CD8-positive, alpha-beta memory T cell (primary cell): ENCODE data around the gene KLHL5. TPM values are rescaled to one million over a fixed set of nuclear protein-coding genes. Genes with fewer than 3 reads are reported as not detected.

ENCODE experiments used
- CTCF ChIA-PET: fragments of 350-600 bp; sonication (Branson Sonifier 250); formaldehyde crosslinking; loops from one replicate; lab custom pipeline; 2021; ENCODE audit warnings: antibody characterized with exemption; lab: Charles Lee
- POLR2A ChIA-PET: fragments of 350-600 bp; sonication (Branson Sonifier 250); formaldehyde crosslinking; loops from one replicate; lab custom pipeline; 2021; ENCODE audit warnings: antibody characterized with exemption; lab: Charles Lee
- DNase-seq, 5 donors: peaks; one replicate each; pipeline versions ENCODE4 v3.0.0 to v3.0.0-alpha.2; 2020 to 2022; ENCODE audit warnings: mixed read lengths in 1 of 5
- H3K27ac ChIP-seq: one replicate; pipeline ENCODE4 v1.7.0; 2013; ENCODE audit warnings: low read depth, mild to moderate bottlenecking, low read length, moderate library complexity
- H3K27me3 ChIP-seq: 2 replicates; pipeline ENCODE4 v1.7.0; 2013; ENCODE audit warnings: low read length, mild to moderate bottlenecking; ENCODE audit not compliant: insufficient read depth, poor library complexity, severe bottlenecking
- H3K36me3 ChIP-seq: 2 replicates; pipeline ENCODE4 v1.7.0; 2013; ENCODE audit warnings: mild to moderate bottlenecking, low read length, moderate library complexity; ENCODE audit not compliant: insufficient read depth
- H3K4me1 ChIP-seq: 2 replicates; pipeline ENCODE4 v1.7.0; 2013; ENCODE audit warnings: mild to moderate bottlenecking, low read length, moderate library complexity; ENCODE audit not compliant: insufficient read depth
- H3K4me3 ChIP-seq: 2 replicates; pipeline ENCODE4 v1.7.0; 2013; ENCODE audit warnings: mild to moderate bottlenecking, low read length
- H3K9me3 ChIP-seq: 2 replicates; pipeline ENCODE4 v1.7.0; 2013; ENCODE audit warnings: mild to moderate bottlenecking, low read length
- H3K27ac Mint-ChIP-seq, 8 donors: one replicate each; pipeline ENCODE4 v1.8.0; 2020 to 2021; ENCODE audit warnings: mixed read lengths in 8 of 8, mild to moderate bottlenecking in 6 of 8, inconsistent platforms in 3 of 8, moderate library complexity in 3 of 8
- H3K27me3 Mint-ChIP-seq, 2 donors: one replicate each; pipeline ENCODE4 v1.8.0; 2020 to 2021; ENCODE audit warnings: mixed read lengths in 2 of 2, mild to moderate bottlenecking in 1 of 2, moderate library complexity in 1 of 2
- H3K36me3 Mint-ChIP-seq, 3 donors: one replicate each; pipeline ENCODE4 v1.8.0; 2020 to 2021; ENCODE audit warnings: mixed read lengths in 3 of 3, inconsistent platforms in 1 of 3, mild to moderate bottlenecking in 1 of 3
- H3K4me1 Mint-ChIP-seq, 3 donors: one replicate each; pipeline ENCODE4 v1.8.0; 2020 to 2021; ENCODE audit warnings: mixed read lengths in 3 of 3, inconsistent platforms in 1 of 3, mild to moderate bottlenecking in 1 of 3
- H3K4me3 Mint-ChIP-seq, 7 donors: one replicate each; pipeline ENCODE4 v1.8.0; 2020 to 2021; ENCODE audit warnings: mixed read lengths in 7 of 7, mild to moderate bottlenecking in 6 of 7, moderate library complexity in 4 of 7, inconsistent platforms in 2 of 7
- H3K9me3 Mint-ChIP-seq, 5 donors: one replicate each; pipeline ENCODE4 v1.8.0; 2020 to 2022; ENCODE audit warnings: mixed read lengths in 5 of 5, mild to moderate bottlenecking in 3 of 5, moderate library complexity in 2 of 5, inconsistent platforms in 1 of 5
- polyA plus RNA-seq: library from polyadenylated mRNA; unstranded; fragments of 300-500 nt; fragmentation: Illumina TruSeq; gene quantifications from one replicate; pipeline ENCODE4 v1.2.3, GENCODE V29; 2021
- total RNA-seq, 2 experiments: library from RNA; stranded (reverse); gene quantifications; one replicate each; pipeline ENCODE4 v1.2.3, GENCODE V29; 2021

KLHL5 gene
- total and polyA plus RNA-seq, 3 experiments from 2014 or later = 8.3 to 13.0 (median 11.7) TPM

DNA sequence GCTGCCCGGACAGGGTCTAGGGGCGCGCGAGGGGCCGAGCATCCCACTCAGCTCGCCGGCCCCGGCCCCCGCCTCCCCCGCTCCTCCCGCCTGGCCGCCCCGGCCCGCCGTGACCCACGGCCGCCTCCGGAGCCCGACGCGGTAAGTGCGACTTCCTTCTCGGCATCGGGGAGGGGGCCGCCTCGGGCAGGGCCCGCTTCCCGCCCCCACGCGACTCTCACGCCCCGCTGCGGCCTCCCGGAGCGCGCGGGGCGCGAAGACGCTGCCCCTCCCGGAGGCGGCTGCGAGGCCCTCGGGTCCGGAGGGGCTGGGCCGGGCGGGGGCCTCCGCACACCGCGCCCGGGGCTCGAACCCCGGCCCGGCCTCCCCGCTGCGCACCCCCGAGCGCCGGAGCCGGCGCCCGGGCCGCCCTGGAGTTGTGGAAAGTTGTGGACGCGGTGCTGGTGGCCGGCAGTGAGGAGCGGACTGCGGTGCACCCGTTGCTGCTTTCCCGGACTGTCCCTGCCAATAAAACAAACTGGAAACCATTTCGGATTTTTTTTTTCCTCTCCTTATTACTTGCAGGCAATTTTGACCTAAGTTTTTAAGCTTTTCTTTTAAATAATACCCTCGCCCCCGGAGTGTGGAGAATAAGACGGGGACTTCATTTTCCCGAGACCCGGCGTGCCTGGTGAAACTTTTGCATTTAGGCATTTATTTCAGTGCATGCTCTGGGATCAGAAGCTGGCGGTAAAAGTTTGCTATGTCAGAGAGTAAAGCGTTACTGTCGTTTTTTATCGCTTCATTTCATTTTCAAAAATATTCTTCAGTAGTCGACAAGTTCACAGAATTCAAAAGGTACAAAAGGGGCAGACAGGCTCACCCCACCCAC, 16.8 kb upstream of the KLHL5 start:
- peak in 3 of 5 donors; percentile 21 to 54 (median 54) for DNase-seq

DNA sequence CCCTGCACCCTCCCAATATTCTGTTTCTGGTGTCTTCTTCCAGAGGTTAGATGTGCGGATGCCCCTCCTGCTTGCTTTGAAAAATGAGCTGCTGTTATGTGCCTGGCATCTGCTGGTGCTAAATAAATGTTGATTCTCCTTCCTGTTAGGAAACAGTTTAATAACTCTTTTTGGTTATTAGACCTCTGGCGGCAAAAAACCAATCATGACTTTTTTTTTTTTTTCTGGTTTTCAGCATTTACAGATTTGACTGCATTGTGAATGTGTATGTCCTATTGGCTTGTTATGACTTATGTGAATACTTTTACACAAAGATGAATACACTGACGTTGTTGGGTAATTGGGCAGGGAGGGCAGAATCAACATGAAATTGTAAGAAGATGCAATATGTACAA, 16.2 kb upstream of the KLHL5 start:
- peak in 2 of 5 donors; percentile 21 to 32 for DNase-seq
- peaks cover 0 to 3% of the 10 kb centered on the region in 2 donors for H3K27me3 Mint-ChIP-seq
- H3K27ac ChIP-seq = peak overlapping the region; percentile 72
- peaks cover 0 to 6% (median 1%) of the 10 kb centered on the region in 3 donors for H3K36me3 Mint-ChIP-seq
- H3K4me1 ChIP-seq = peaks cover 40% of the 10 kb centered on the region
- H3K27me3 ChIP-seq = no peaks in the 10 kb centered on the region
- H3K27ac Mint-ChIP-seq = peak overlapping the region; percentile 57 to 98 (median 97)
- no peaks in the 10 kb centered on the region for H3K9me3 ChIP-seq
- ChIA-PET POLR2A (interaction anchor here (0.7 to 1.4 kb wide), 3 partner anchors 11 to 413 kb away, joined by 3 to 4 read pairs (median 4); partner anchors contain the start of genes LIAS and RPL9), CTCF (interaction anchor here (0.8 to 3.5 kb wide), 9 partner anchors 15 to 148 kb away, joined by 3 to 14 read pairs (median 3); no protein-coding TSS in a partner anchor)
- no peaks in the 10 kb centered on the region for H3K36me3 ChIP-seq
- H3K4me1 Mint-ChIP-seq = peaks cover 48 to 66% (median 62%) of the 10 kb centered on the region in 3 donors
- peak overlapping the region; percentile 80 to 97 (median 94) for H3K4me3 Mint-ChIP-seq
- H3K4me3 ChIP-seq = peak overlapping the region; percentile 52
- no peaks in the 10 kb centered on the region for H3K9me3 Mint-ChIP-seq

More for the DNA sequence above, 16.8 kb upstream of the KLHL5 start:
- Mint-ChIP-seq H3K4me1 (peaks cover 48 to 60% (median 58%) of the 10 kb centered on the region in 3 donors), H3K27ac (peak overlapping the region; percentile 57 to 98 (median 97)), H3K4me3 (peak overlapping the region; percentile 80 to 97 (median 94)), H3K36me3 (peaks cover 0 to 6% (median 0%) of the 10 kb centered on the region in 3 donors), H3K9me3 (no peaks in the 10 kb centered on the region), H3K27me3 (peaks cover 0 to 3% of the 10 kb centered on the region in 2 donors)
- Histone ChIP-seq H3K36me3 (no peaks in the 10 kb centered on the region), H3K9me3 (no peaks in the 10 kb centered on the region), H3K27me3 (no peaks in the 10 kb centered on the region), H3K4me3 (peak overlapping the region; percentile 52), H3K4me1 (peaks cover 40% of the 10 kb centered on the region), H3K27ac (peak overlapping the region; percentile 72)
- ChIA-PET POLR2A (interaction anchor here (0.6 to 1.7 kb wide), 6 partner anchors 11 to 413 kb away, joined by 3 to 10 read pairs (median 4); partner anchors contain the start of genes LIAS, RPL9 and TMEM156), CTCF (interaction anchor here (0.8 to 3.5 kb wide), 9 partner anchors 15 to 147 kb away, joined by 3 to 14 read pairs (median 3); no protein-coding TSS in a partner anchor)

DNA sequence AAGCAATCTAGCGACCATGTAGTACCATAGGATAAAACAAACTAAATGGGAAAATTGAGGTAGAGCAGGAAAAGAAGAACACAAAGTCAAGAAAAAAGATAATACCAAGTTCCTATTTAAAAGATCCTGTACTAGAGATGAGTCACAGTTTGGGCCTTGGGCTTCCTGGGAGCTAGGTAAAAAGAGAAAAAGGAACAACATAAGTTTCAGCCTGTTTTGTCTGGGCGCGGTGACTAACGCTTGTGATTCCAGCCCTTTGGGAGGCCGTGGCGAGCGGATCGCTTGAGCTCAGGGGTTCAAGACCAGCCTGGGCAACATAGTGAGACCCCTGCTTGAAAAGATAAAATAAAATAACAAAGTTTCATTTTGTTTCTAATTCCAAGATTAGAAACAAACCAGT, 15.8 kb upstream of the KLHL5 start:
- peaks cover 40% of the 10 kb centered on the region for H3K4me1 ChIP-seq
- ChIA-PET CTCF (interaction anchor here (1.0 to 3.5 kb wide), 5 partner anchors 17 to 148 kb away, joined by 3 to 14 read pairs (median 3); no protein-coding TSS in a partner anchor), POLR2A (interaction anchor here (1.1 to 1.4 kb wide), 2 partner anchors 15 to 143 kb away, joined by 3 read pairs; no protein-coding TSS in a partner anchor)
- peaks cover 48 to 70% (median 63%) of the 10 kb centered on the region in 3 donors for H3K4me1 Mint-ChIP-seq
- no peaks in the 10 kb centered on the region for H3K27me3 ChIP-seq
- no peaks in the 10 kb centered on the region for H3K9me3 Mint-ChIP-seq
- H3K36me3 Mint-ChIP-seq = peaks cover 0 to 6% (median 3%) of the 10 kb centered on the region in 3 donors
- H3K27me3 Mint-ChIP-seq = peaks cover 0 to 3% of the 10 kb centered on the region in 2 donors
- peak overlapping the region; percentile 40 for H3K27ac ChIP-seq
- H3K4me3 ChIP-seq = no peak overlapping the region
- peak overlapping the region; percentile 80 to 97 (median 94) for H3K4me3 Mint-ChIP-seq
- DNase-seq = no peak
- peak overlapping the region; percentile 52 to 98 (median 96) for H3K27ac Mint-ChIP-seq
- no peaks in the 10 kb centered on the region for H3K36me3 ChIP-seq
- no peaks in the 10 kb centered on the region for H3K9me3 ChIP-seq

DNA sequence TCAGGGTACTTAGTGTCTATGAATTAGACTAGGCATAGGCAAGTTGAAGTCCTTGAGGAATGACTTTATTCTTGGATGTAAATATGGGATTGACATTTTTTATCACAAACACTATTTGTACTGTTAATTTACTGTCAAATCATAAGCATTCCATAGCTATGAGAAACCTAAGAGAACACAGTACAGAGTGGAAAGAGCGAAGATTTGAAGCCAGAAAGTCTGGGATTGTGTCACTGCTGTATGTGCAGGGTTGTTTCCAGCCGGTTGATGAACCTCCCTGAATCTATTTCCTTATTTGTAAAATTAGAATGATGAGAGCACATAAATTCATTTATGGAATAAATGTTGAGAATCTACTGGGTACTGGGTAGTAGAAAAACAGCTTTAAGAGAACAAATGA, 14.4 kb upstream of the KLHL5 start:
- no peaks in the 10 kb centered on the region for H3K36me3 ChIP-seq
- H3K27ac Mint-ChIP-seq = peak overlapping the region in 6 of 8 donors; percentile 2 to 97 (median 28)
- peaks cover 40% of the 10 kb centered on the region for H3K4me1 ChIP-seq
- H3K27me3 ChIP-seq = no peaks in the 10 kb centered on the region
- H3K4me1 Mint-ChIP-seq = peaks cover 45 to 72% (median 65%) of the 10 kb centered on the region in 3 donors
- H3K9me3 Mint-ChIP-seq = no peaks in the 10 kb centered on the region
- peaks cover 0 to 3% of the 10 kb centered on the region in 2 donors for H3K27me3 Mint-ChIP-seq
- H3K36me3 Mint-ChIP-seq = peaks cover 0 to 6% (median 3%) of the 10 kb centered on the region in 3 donors
- H3K4me3 Mint-ChIP-seq = peak overlapping the region in 3 of 7 donors; percentile 32 to 71 (median 41)
- H3K9me3 ChIP-seq = no peaks in the 10 kb centered on the region
- H3K27ac ChIP-seq = no peak overlapping the region
- POLR2A ChIA-PET = no interaction called here
- no peak overlapping the region for H3K4me3 ChIP-seq
- CTCF ChIA-PET = no interaction called here
- DNase-seq = no peak

DNA sequence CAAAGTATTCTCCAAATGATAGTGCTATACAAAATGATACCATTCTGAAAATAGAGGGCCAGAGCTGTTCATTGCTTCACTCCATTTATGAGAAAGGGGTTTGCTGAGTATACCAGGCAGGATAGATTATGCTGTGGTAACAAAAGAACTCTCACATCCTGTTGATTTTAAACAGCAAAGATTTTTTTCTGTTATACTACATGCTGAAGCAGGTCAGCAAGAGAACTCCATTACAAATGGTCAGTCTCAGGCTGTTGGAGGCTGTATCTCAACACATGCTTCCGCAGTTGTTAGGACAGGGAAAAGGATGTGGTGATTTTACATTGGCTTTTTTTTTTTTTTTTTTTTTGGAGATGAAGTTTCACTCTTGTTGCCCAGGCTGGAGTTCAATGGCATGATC, 13.7 kb upstream of the KLHL5 start:
- H3K27me3 Mint-ChIP-seq = peaks cover 0 to 3% of the 10 kb centered on the region in 2 donors
- H3K27ac Mint-ChIP-seq = peak overlapping the region in 5 of 8 donors; percentile 8 to 83 (median 34)
- no peak overlapping the region for H3K27ac ChIP-seq
- no peaks in the 10 kb centered on the region for H3K9me3 Mint-ChIP-seq
- no peaks in the 10 kb centered on the region for H3K9me3 ChIP-seq
- no peak overlapping the region for H3K4me3 ChIP-seq
- peaks cover 44 to 73% (median 68%) of the 10 kb centered on the region in 3 donors for H3K4me1 Mint-ChIP-seq
- ChIA-PET CTCF (no interaction called here), POLR2A (no interaction called here)
- H3K36me3 Mint-ChIP-seq = peaks cover 0 to 6% (median 3%) of the 10 kb centered on the region in 3 donors
- no peaks in the 10 kb centered on the region for H3K27me3 ChIP-seq
- H3K36me3 ChIP-seq = no peaks in the 10 kb centered on the region
- H3K4me1 ChIP-seq = peaks cover 39% of the 10 kb centered on the region
- H3K4me3 Mint-ChIP-seq = peak overlapping the region in 4 of 7 donors; percentile 17 to 32 (median 24)
- DNase-seq = peak in 1 of 5 donors; percentile 23

DNA sequence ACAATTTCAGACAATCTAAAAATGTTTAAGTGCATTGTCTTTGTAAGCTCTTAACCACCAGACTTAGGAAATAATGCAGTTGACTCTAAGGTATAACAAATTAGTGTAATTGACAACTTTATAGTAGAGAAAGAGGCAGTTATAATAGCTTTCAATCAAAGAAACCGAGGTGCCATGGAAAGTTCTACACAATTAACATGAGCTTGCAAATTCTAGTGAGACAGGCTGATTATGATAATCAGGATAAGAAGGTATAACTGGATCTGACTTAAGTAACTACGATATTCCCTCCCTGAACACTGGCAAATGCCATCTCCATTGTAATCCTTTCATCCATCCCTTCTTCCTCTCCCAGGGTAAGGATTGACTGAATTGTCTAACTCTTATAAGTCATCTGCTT, 11.4 kb upstream of the KLHL5 start:
- H3K4me1 ChIP-seq = peaks cover 29% of the 10 kb centered on the region
- Mint-ChIP-seq H3K4me1 (peaks cover 30 to 77% (median 62%) of the 10 kb centered on the region in 3 donors), H3K9me3 (no peaks in the 10 kb centered on the region), H3K27ac (peak overlapping the region in 1 of 8 donors; percentile 10), H3K4me3 (no peak overlapping the region), H3K27me3 (no peaks in the 10 kb centered on the region), H3K36me3 (peaks cover 0 to 3% (median 0%) of the 10 kb centered on the region in 3 donors)
- no peak for DNase-seq
- H3K9me3 ChIP-seq = no peaks in the 10 kb centered on the region
- no peaks in the 10 kb centered on the region for H3K36me3 ChIP-seq
- no peaks in the 10 kb centered on the region for H3K27me3 ChIP-seq
- H3K27ac ChIP-seq = no peak overlapping the region
- H3K4me3 ChIP-seq = no peak overlapping the region
- CTCF ChIA-PET = interaction anchor here (0.8 to 1.0 kb wide), 2 partner anchors 23 to 85 kb away, joined by 3 read pairs; no protein-coding TSS in a partner anchor
- POLR2A ChIA-PET = no interaction called here

DNA sequence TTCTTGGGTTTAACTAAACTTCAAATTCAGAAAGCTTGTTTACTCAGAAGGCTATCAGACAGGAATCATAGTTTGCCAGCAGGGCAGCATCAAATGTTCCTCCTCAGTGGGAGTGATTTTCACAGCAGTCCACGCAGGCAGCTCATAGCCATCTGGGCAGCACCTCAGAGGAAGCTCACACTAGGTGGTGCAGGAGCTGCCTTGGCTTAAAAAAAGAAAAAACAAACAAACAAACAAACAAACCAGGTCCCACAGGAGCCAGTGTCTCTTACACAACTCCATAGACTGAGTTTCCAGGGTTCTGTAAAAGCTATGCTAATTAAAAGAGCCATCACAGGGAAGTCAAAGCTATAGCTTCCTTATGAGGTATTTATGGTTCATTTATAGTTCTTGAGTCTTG, 10.5 kb upstream of the KLHL5 start:
- ChIA-PET POLR2A (interaction anchor here (0.7 kb wide), 1 partner anchor 353 kb away, joined by 3 read pairs; no protein-coding TSS in a partner anchor), CTCF (no interaction called here)
- Mint-ChIP-seq H3K9me3 (no peaks in the 10 kb centered on the region), H3K4me1 (peaks cover 21 to 72% (median 53%) of the 10 kb centered on the region in 3 donors), H3K4me3 (peak overlapping the region in 1 of 7 donors; percentile 10), H3K36me3 (peaks cover 0 to 3% (median 0%) of the 10 kb centered on the region in 3 donors), H3K27ac (no peak overlapping the region), H3K27me3 (no peaks in the 10 kb centered on the region)
- H3K9me3 ChIP-seq = no peaks in the 10 kb centered on the region
- H3K4me1 ChIP-seq = peaks cover 25% of the 10 kb centered on the region
- no peak overlapping the region for H3K4me3 ChIP-seq
- H3K36me3 ChIP-seq = no peaks in the 10 kb centered on the region
- no peaks in the 10 kb centered on the region for H3K27me3 ChIP-seq
- no peak for DNase-seq
- H3K27ac ChIP-seq = no peak overlapping the region
